H9 (cell line): ENCODE measurements around the gene SLC41A1. TPM values are rescaled to one million over a fixed set of nuclear protein-coding genes. Genes with fewer than 3 reads are reported as not detected.

Source experiments
- DNase-seq: peaks from one replicate; pipeline ENCODE4 v3.0.0-alpha.2; 2017
- H2AFZ ChIP-seq: one replicate; pipeline ENCODE4 v1.6.1; 2013; ENCODE audit warnings: mild to moderate bottlenecking, low read length, control low read depth, moderate library complexity
- H2AK5ac ChIP-seq: 2 replicates; pipeline ENCODE4 v1.6.1; 2013; ENCODE audit warnings: low read length, control low read depth, mixed read lengths; ENCODE audit not compliant: insufficient read length
- H2BK120ac ChIP-seq: one replicate; pipeline ENCODE4 v1.6.1; 2013; ENCODE audit warnings: low read depth, mild to moderate bottlenecking, low read length, control low read depth, inconsistent platforms; ENCODE audit not compliant: poor library complexity, severe bottlenecking
- H2BK12ac ChIP-seq: 2 replicates; pipeline ENCODE4 v1.6.1; 2013; ENCODE audit warnings: low read length, control low read depth, mixed read lengths, low read depth; ENCODE audit not compliant: insufficient read length
- H2BK15ac ChIP-seq: 2 replicates; pipeline ENCODE4 v1.6.1; 2013; ENCODE audit warnings: low read depth, low read length, control low read depth
- H2BK20ac ChIP-seq: one replicate; pipeline ENCODE4 v1.6.1; 2013; ENCODE audit warnings: low read depth, mild to moderate bottlenecking, low read length, control low read depth, inconsistent platforms; ENCODE audit not compliant: poor library complexity, severe bottlenecking
- H2BK5ac ChIP-seq: 2 replicates; pipeline ENCODE4 v1.6.1; 2013; ENCODE audit warnings: low read length, control low read depth, mixed read lengths; ENCODE audit not compliant: insufficient read length
- H3K14ac ChIP-seq: 2 replicates; pipeline ENCODE4 v1.6.1; 2013; ENCODE audit warnings: low read length, control low read depth; ENCODE audit not compliant: insufficient read depth
- H3K18ac ChIP-seq: 2 replicates; pipeline ENCODE4 v1.6.1; 2013; ENCODE audit warnings: low read depth, mild to moderate bottlenecking, mixed read lengths, low read length, control low read depth; ENCODE audit not compliant: insufficient read length
- H3K23ac ChIP-seq: 2 replicates; pipeline ENCODE4 v1.6.1; 2013; ENCODE audit warnings: low read length, control low read depth, mixed read lengths, low read depth; ENCODE audit not compliant: insufficient read length
- H3K23me2 ChIP-seq: 2 replicates; pipeline ENCODE4 v1.6.1; 2013; ENCODE audit warnings: low read depth, mild to moderate bottlenecking, mixed read lengths, low read length, control low read depth; ENCODE audit not compliant: insufficient read length, poor library complexity, severe bottlenecking
- H3K27ac ChIP-seq: 2 replicates; pipeline ENCODE4 v1.5.1; 2013; ENCODE audit warnings: low read length, control low read depth, mixed read lengths, low read depth; ENCODE audit not compliant: insufficient read length
- H3K27me3 ChIP-seq: 2 replicates; pipeline ENCODE4 v1.6.1; 2013; ENCODE audit warnings: low read length, control low read depth, inconsistent platforms; ENCODE audit not compliant: insufficient read depth
- H3K4ac ChIP-seq: 2 replicates; pipeline ENCODE4 v1.6.1; 2013; ENCODE audit warnings: low read depth, mild to moderate bottlenecking, control low read depth, inconsistent platforms, low read length, moderate library complexity
- H3K4me1 ChIP-seq: 2 replicates; pipeline ENCODE4 v1.6.1; 2013; ENCODE audit warnings: low read length, control low read depth, inconsistent platforms; ENCODE audit not compliant: insufficient read depth
- H3K4me2 ChIP-seq: 2 replicates; pipeline ENCODE4 v1.6.1; 2013; ENCODE audit warnings: low read length, control low read depth, mixed read lengths; ENCODE audit not compliant: insufficient read length, insufficient read depth
- H3K56ac ChIP-seq: 2 replicates; pipeline ENCODE4 v1.6.1; 2013; ENCODE audit warnings: low read depth, mild to moderate bottlenecking, mixed read lengths, low read length, control low read depth; ENCODE audit not compliant: insufficient read length
- H3K79me1 ChIP-seq: 2 replicates; pipeline ENCODE4 v1.6.1; 2013; ENCODE audit warnings: low read depth, mild to moderate bottlenecking, moderate library complexity, low read length, control low read depth, inconsistent platforms; ENCODE audit not compliant: insufficient read depth, poor library complexity, severe bottlenecking
- H3K79me2 ChIP-seq: 2 replicates; pipeline ENCODE4 v1.6.1; 2013; ENCODE audit warnings: low read length, control low read depth, inconsistent platforms; ENCODE audit not compliant: insufficient read depth
- H3K9ac ChIP-seq: 2 replicates; pipeline ENCODE4 v1.6.1; 2013; ENCODE audit warnings: low read length, control low read depth, mixed read lengths; ENCODE audit not compliant: insufficient read length; ENCODE audit errors: extremely low read depth
- H3K9me3 ChIP-seq: one replicate; pipeline ENCODE4 v1.6.1; 2013; ENCODE audit warnings: low read depth, low read length, inconsistent platforms; ENCODE audit not compliant: control insufficient read depth
- H3T11ph ChIP-seq: one replicate; pipeline ENCODE4 v1.6.1; 2013; ENCODE audit warnings: mild to moderate bottlenecking, low read length, control low read depth, inconsistent platforms
- H4K20me1 ChIP-seq: one replicate; pipeline ENCODE4 v1.6.1; 2013; ENCODE audit not compliant: control insufficient read depth, insufficient read length, insufficient read depth
- H4K5ac ChIP-seq: 2 replicates; pipeline ENCODE4 v1.6.1; 2013; ENCODE audit warnings: low read depth, mild to moderate bottlenecking, mixed read lengths, low read length, control low read depth; ENCODE audit not compliant: insufficient read length
- H4K8ac ChIP-seq: replicated peaks from 2 replicates; pipeline ENCODE4 v1.6.1; 2013; ENCODE audit warnings: low read length, control low read depth, mixed read lengths, low read depth; ENCODE audit not compliant: insufficient read length
- H4K91ac ChIP-seq: 2 replicates; pipeline ENCODE4 v1.6.1; 2013; ENCODE audit warnings: low read depth, mild to moderate bottlenecking, moderate library complexity, mixed read lengths, low read length, control low read depth; ENCODE audit not compliant: insufficient read length
- H3K27ac Mint-ChIP-seq, 3 experiments: 2 replicates in 2 of 3; 3 replicates in 1 of 3; pipeline ENCODE4 v1.8.0; 2020 to 2021; ENCODE audit warnings: mixed read lengths in 3 of 3, mild to moderate bottlenecking in 1 of 3, moderate library complexity in 1 of 3
- H3K27me3 Mint-ChIP-seq: 2 replicates; pipeline ENCODE4 v1.8.0; 2021; ENCODE audit warnings: low read depth, mild to moderate bottlenecking, moderate library complexity, mixed read lengths
- H3K36me3 Mint-ChIP-seq, 3 experiments: 2 replicates in 2 of 3; 3 replicates in 1 of 3; pipeline ENCODE4 v1.8.0; 2020 to 2021; ENCODE audit warnings: low read depth in 3 of 3, mixed read lengths in 3 of 3; ENCODE audit not compliant: insufficient read depth in 1 of 3
- H3K4me1 Mint-ChIP-seq, 2 experiments: 2 replicates each; pipeline ENCODE4 v1.8.0; 2020; ENCODE audit warnings: mixed read lengths in 2 of 2
- H3K4me3 Mint-ChIP-seq, 2 experiments: 2 replicates in 1 of 2; 3 replicates in 1 of 2; pipeline ENCODE4 v1.8.0; 2020 to 2021; ENCODE audit warnings: mild to moderate bottlenecking in 2 of 2, mixed read lengths in 2 of 2, moderate library complexity in 1 of 2
- H3K9me3 Mint-ChIP-seq, 2 experiments: 2 replicates in 1 of 2; 3 replicates in 1 of 2; pipeline ENCODE4 v1.8.0; 2020; ENCODE audit warnings: mild to moderate bottlenecking in 2 of 2, mixed read lengths in 2 of 2, moderate library complexity in 1 of 2
- CTCF ChIP-seq: fragments of 200-600 bp; sonication (generic); conservative IDR thresholded peaks from 3 replicates; pipeline ENCODE4 v1.8.0; 2021; ENCODE audit warnings: antibody characterized with exemption, mild to moderate bottlenecking
- WGBS: extraction: QIAGEN DNeasy Blood & Tissue Kit; methylation state at CpG from one replicate; pipeline ENCODE4 v1.1.7; 2013; ENCODE audit warnings: missing lambda C conversion rate, low lambda C conversion rate, mixed read lengths; ENCODE audit not compliant: insufficient read length; ENCODE audit errors: extremely low coverage; 5-methylcytosine and 5-hydroxymethylcytosine counted together
- total RNA-seq: library from RNA; stranded (reverse); gene quantifications from 2 replicates; pipeline ENCODE4 v1.2.1, GENCODE V29; 2021

SLC41A1 gene
- total RNA-seq, 1 experiment from 2014 or later, result 18.2 TPM

DNA sequence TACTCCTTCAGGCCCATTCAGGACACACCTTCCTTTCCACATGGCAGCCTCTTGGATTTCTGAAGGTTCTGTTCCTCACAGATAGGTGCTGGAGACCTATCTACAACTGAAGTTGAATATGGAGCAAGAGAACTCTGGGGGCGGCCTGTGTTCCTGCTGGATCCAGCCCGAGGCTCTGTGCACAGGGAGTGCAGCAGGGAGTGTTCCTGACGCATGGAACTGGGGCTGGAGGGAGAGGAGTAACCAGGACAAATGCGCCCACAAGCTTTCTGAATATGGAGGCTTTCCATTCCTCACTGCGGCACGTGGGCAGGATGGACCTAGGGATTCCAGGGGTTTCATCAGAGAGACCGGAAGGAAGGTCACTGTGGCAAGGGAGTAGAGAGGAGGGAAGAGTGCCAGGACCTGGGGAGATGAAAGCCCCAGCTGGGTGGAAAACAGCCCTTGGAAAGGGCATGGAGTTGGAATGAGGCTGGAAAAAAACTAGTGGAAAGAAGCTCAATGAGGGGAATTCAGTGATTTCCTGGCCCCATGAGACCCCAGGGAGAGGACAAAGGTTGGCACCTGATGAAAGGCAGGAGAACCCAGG is 24.5 kb upstream of the SLC41A1 start:
- DNase-seq, result no peak
- H3K4me1 ChIP-seq, result no peaks in the 10 kb centered on the region; the same call in 1 of the 2 replicates
- H3K23me2 ChIP-seq, result no peaks in the 10 kb centered on the region
- H4K20me1 ChIP-seq, result no peaks in the 10 kb centered on the region
- no peak overlapping the region for H3K4me2 ChIP-seq
- H4K8ac ChIP-seq, result no peak overlapping the region
- H3K23ac ChIP-seq, result no peak overlapping the region
- H3K27ac Mint-ChIP-seq, result peak overlapping the region in 1 of 3 experiments; percentile 41; a peak in 3 of 7 replicates
- H2BK15ac ChIP-seq, result no peak overlapping the region
- H3K27me3 ChIP-seq, result no peaks in the 10 kb centered on the region
- H3K27me3 Mint-ChIP-seq, result no peaks in the 10 kb centered on the region
- TF ChIP-seq CTCF, result no peak
- H3K4me3 Mint-ChIP-seq, result no peak overlapping the region
- H3K56ac ChIP-seq, result no peak overlapping the region
- H2BK20ac ChIP-seq, result no peak overlapping the region
- no peak overlapping the region for H2BK12ac ChIP-seq
- no peak overlapping the region for H3K14ac ChIP-seq
- H3K9ac ChIP-seq, result no peak overlapping the region
- no peak overlapping the region for H2BK120ac ChIP-seq
- no peak overlapping the region for H2AFZ ChIP-seq
- H3K4me1 Mint-ChIP-seq, result peaks cover 6 to 8% of the 10 kb centered on the region in 2 experiments
- WGBS, result no CpG with 5 or more reads among the region's 7 CpGs
- H3K18ac ChIP-seq, result no peak overlapping the region
- H3K9me3 Mint-ChIP-seq, result no peaks in the 10 kb centered on the region
- no peak overlapping the region for H2AK5ac ChIP-seq
- H3K79me2 ChIP-seq, result no peaks in the 10 kb centered on the region
- H3K79me1 ChIP-seq, result peaks cover 3% of the 10 kb centered on the region
- H3T11ph ChIP-seq, result no peak overlapping the region
- H4K91ac ChIP-seq, result no peak overlapping the region
- H3K36me3 Mint-ChIP-seq, result no peaks in the 10 kb centered on the region; a peak in 2 of 7 replicates
- H3K27ac ChIP-seq, result no peak overlapping the region
- no peaks in the 10 kb centered on the region for H3K9me3 ChIP-seq
- no peak overlapping the region for H4K5ac ChIP-seq
- no peak overlapping the region for H2BK5ac ChIP-seq
- H3K4ac ChIP-seq, result no peak overlapping the region
